Neural cell (in vitro differentiated cells): Measurements from ENCODE around the gene GPR27.

ENCODE experiments used
- EP300 ChIP-seq: fragments of 450-650 bp; conservative IDR thresholded peaks from 2 replicates; pipeline ENCODE4 v1.6.1; 2014; ENCODE audit warnings: antibody characterized with exemption, mild to moderate bottlenecking, moderate library complexity; ENCODE audit not compliant: poor library complexity, severe bottlenecking
- POLR2AphosphoS5 ChIP-seq: IDR thresholded peaks from 2 replicates; pipeline ENCODE4 v1.6.1; 2012
- RAD21 ChIP-seq: fragments of 450-650 bp; conservative IDR thresholded peaks from 2 replicates; pipeline ENCODE4 v1.6.1; 2014; ENCODE audit warnings: antibody characterized with exemption, mild to moderate bottlenecking, moderate library complexity
- TF ChIP-seq, protein P1 (sequence below): fragments of 450-650 bp; IDR thresholded peaks from 2 replicates; pipeline ENCODE4 v1.5.1; 2014; ENCODE audit warnings: antibody characterized with exemption, mild to moderate bottlenecking, moderate library complexity; ENCODE audit not compliant: poor library complexity, severe bottlenecking

DNA sequence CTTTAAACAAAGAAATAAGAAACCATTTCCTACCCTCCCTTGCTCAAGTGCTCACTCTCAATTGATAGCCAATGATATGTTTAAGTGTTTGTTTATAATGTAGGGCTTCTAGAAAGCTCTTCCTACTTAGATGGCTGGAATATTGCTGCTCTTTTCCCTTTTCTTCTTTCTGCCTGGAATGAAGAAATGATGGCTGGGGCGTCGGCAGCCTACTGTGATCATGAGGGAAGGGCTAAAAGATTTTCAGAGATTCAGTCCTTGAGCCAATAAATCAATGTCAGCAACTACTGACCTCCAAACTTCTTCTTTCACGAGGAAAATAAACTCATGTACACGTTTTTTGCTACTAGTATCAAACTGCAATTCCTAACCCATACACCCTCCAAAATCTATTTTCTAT, 2.1 kb upstream of the GPR27 start:
- TF ChIP-seq, protein P1, sequence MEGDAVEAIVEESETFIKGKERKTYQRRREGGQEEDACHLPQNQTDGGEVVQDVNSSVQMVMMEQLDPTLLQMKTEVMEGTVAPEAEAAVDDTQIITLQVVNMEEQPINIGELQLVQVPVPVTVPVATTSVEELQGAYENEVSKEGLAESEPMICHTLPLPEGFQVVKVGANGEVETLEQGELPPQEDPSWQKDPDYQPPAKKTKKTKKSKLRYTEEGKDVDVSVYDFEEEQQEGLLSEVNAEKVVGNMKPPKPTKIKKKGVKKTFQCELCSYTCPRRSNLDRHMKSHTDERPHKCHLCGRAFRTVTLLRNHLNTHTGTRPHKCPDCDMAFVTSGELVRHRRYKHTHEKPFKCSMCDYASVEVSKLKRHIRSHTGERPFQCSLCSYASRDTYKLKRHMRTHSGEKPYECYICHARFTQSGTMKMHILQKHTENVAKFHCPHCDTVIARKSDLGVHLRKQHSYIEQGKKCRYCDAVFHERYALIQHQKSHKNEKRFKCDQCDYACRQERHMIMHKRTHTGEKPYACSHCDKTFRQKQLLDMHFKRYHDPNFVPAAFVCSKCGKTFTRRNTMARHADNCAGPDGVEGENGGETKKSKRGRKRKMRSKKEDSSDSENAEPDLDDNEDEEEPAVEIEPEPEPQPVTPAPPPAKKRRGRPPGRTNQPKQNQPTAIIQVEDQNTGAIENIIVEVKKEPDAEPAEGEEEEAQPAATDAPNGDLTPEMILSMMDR: no peak
- TF ChIP-seq EP300 (no peak), RAD21 (no peak), POLR2AphosphoS5 (no peak)
